Measurements from ENCODE around the gene ZNF618. TPM values are rescaled to one million over a fixed set of nuclear protein-coding genes. Genes with fewer than 3 reads are reported as not detected.

ZNF618 gene
- polyA plus RNA-seq, 1 of the 3 experiments (the other 2 are of a cell fraction), result 6.2 TPM

- Histone ChIP-seq H3K79me2 (ENCODE audit: insufficient read depth) (peaks cover 82% of the 10 kb centered on the region), H3K27me3 (ENCODE audit: insufficient read depth) (no peaks in the 10 kb centered on the region), H3K27ac (ENCODE audit: low read depth in 2 of 2, low read length in 1 of 2) (no peak overlapping the region), H3K4me1 (ENCODE audit: control insufficient read depth in 1 of 2, insufficient read depth in 2 of 2, low read depth in 1 of 2, low read length in 1 of 2) (peaks cover 0 to 18% of the 10 kb centered on the region in 2 experiments), H3K4me2 (no peak overlapping the region), H3F3A (replicated peaks; ENCODE audit: insufficient read depth) (peaks cover 13% of the 10 kb centered on the region), H3K36me3 (replicated peaks in 1 of 2; ENCODE audit: control insufficient read depth in 1 of 2, insufficient read depth in 2 of 2, low read length in 1 of 2) (no peaks in the 10 kb centered on the region), H3K9me2 (no peaks in the 10 kb centered on the region), H4K20me1 (ENCODE audit: insufficient read depth) (peaks cover 51% of the 10 kb centered on the region), H3K4me3 (ENCODE audit: low read depth in 2 of 2, low read length in 1 of 2) (no peak overlapping the region), H2AFZ (ENCODE audit: low read depth) (no peak overlapping the region), H3K9ac (no peak overlapping the region), H3K9me3 (no peaks in the 10 kb centered on the region)
- WGBS (ENCODE audit: low lambda C conversion rate), result 91% methylated on average over 14 of the region's 14 CpGs
- TF ChIP-seq, protein P1, sequence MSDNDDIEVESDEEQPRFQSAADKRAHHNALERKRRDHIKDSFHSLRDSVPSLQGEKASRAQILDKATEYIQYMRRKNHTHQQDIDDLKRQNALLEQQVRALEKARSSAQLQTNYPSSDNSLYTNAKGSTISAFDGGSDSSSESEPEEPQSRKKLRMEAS (IDR thresholded peaks at IDR 0.05; ENCODE audit: low read depth), result no peak
- TF ChIP-seq, protein P2, sequence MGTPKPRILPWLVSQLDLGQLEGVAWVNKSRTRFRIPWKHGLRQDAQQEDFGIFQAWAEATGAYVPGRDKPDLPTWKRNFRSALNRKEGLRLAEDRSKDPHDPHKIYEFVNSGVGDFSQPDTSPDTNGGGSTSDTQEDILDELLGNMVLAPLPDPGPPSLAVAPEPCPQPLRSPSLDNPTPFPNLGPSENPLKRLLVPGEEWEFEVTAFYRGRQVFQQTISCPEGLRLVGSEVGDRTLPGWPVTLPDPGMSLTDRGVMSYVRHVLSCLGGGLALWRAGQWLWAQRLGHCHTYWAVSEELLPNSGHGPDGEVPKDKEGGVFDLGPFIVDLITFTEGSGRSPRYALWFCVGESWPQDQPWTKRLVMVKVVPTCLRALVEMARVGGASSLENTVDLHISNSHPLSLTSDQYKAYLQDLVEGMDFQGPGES (IDR thresholded peaks at IDR 0.05; ENCODE audit: low read depth, low read length), result no peak
- no peak for TF ChIP-seq MXI1 (IDR thresholded peaks at IDR 0.05; ENCODE audit: low read depth, low read length)
- TF ChIP-seq RXRA (IDR thresholded peaks at IDR 0.05; ENCODE audit: borderline replicate concordance, low read depth), result no peak
- no peak for TF ChIP-seq RCOR1 (IDR thresholded peaks at IDR 0.05; ENCODE audit: low read length)
- no peak for TF ChIP-seq NRF1 (IDR thresholded peaks at IDR 0.05; ENCODE audit: low read depth, low read length)
- TF ChIP-seq TEAD4 (IDR thresholded peaks at IDR 0.05; ENCODE audit: borderline replicate concordance, insufficient read depth), result no peak
- no peak for TF ChIP-seq SMC3 (IDR thresholded peaks at IDR 0.05; ENCODE audit: low read depth, low read length)
- no peak for TF ChIP-seq CHD2 (IDR thresholded peaks at IDR 0.05; ENCODE audit: low read length, partially characterized antibody)
- TF ChIP-seq TCF12 (IDR thresholded peaks at IDR 0.05), result no peak
- no peak for TF ChIP-seq POLR2AphosphoS5 (IDR thresholded peaks at IDR 0.05; ENCODE audit: low read depth, low read length)
- TF ChIP-seq FOSL2 (IDR thresholded peaks at IDR 0.05; ENCODE audit: borderline replicate concordance, low read depth), result no peak
- TF ChIP-seq TAF1 (IDR thresholded peaks at IDR 0.05; ENCODE audit: borderline replicate concordance, low read depth, low read length), result no peak
- TF ChIP-seq USF2 (IDR thresholded peaks at IDR 0.05; ENCODE audit: borderline replicate concordance, low read depth, low read length), result no peak
- TF ChIP-seq RAD21 (IDR thresholded peaks at IDR 0.05; ENCODE audit: low read length), result no peak
- CTCF ChIA-PET, result no interaction called here
- POLR2A ChIA-PET, result no interaction called here
- DNase-seq, result no peak
Measured at GRCh38 chr9:113934167-113934828, 58.2 kb downstream of the ZNF618 start.
